HG03575 (cell line): ENCODE data around the gene NEUROD1.

Experiments used
- ATAC-seq: cut with Tn5 transposase; IDR thresholded peaks from one replicate; pipeline ENCODE4 v1.9.1; 2021; ENCODE audit not compliant: unreplicated experiment, insufficient number of reproducible peaks, low FRiP score; ENCODE audit errors: extremely low read depth

Gene NEUROD1

GRCh38 chr2:181682026-181682789, 1.9 kb upstream of the NEUROD1 start:
- no peak for ATAC-seq

GRCh38 chr2:181680937-181681811, 857 bp upstream of the NEUROD1 start:
- ATAC-seq = no peak

DNA sequence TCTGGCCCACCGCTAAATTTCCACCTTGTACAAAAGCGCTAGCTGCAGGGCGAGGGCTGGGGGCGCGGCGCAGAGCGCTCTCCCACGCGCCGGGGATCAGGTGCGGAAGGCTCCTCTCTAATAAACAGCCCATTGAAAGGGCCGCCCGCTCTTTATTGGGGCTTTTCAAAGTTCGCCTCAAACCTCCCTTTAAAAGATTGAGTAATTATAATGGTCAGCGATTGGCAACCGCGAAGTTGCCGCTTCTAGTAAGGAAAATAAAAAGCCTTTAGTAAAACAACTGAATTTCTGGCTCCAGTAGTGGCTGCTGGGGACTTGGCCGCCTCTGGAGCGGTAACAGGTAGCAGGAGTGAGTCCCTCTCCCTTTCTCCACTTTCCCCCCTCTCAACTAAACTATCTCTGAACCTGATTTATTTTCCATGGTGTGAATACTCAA, 755 bp downstream of the NEUROD1 start:
- ATAC-seq = no peak

DNA sequence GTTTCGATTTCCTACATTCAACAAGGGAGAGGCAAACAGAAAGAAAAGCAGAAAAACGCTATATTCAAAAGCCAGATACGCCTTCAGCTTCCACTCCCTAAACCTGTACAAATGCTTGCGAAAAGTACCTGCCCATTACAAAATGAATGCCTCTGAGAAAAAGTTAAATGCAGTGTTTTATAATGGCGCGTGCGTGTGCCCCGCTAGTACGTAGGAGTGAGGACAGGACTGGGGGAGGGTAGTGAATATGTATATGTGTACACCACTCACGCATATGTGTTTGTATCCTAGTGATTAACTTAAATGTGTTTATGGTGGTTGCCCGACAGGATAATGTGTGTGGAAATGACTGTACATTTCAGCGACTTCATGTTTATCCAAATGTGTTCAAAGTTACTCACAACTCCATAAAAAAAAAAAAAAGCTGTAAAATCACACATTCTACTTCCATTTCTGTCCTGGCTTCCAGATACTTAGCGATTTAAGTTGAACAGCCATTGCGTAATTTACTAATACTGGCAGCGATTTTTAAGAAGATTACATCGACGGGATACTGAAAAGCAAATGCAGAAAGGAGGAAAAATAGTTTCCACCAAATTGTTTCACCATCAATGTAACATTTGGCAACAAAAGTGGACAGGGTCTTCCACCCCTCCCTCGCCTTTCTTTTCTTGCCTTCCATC, 1.3 kb downstream of the NEUROD1 start:
- ATAC-seq = no peak

DNA sequence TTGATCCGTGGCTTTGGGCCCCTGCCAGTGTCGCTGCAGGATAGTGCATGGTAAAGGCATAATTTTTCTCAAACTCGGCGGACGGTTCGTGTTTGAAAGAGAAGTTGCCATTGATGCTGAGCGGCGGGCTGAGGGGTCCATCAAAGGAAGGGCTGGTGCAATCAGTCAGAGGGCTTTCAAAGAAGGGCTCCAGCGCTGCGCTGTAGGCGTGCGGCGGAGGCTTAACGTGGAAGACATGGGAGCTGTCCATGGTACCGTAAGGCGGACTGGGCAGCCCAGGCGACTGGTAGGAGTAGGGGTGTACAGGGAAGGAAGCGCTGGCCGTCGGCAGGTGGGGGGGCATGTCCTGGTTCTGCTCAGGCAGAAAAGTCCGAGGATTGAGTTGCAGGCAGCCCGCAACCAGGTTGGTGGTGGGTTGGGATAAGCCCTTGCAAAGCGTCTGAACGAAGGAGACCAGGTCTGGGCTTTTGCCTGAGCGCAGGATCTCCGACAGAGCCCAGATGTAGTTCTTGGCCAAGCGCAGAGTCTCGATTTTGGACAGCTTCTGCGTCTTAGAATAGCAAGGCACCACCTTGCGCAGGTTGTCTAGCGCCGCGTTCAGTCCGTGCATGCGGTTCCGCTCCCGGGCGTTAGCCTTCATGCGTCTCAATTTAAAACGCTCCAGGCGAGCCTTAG, 2.3 kb downstream of the NEUROD1 start:
- no peak for ATAC-seq

GRCh38 chr2:181675254-181675653, 5.1 kb downstream of the NEUROD1 start:
- ATAC-seq = no peak

- ATAC-seq = no peak
Observed at GRCh38 chr2:181674461-181674860, 5.9 kb downstream of the NEUROD1 start.

GRCh38 chr2:181673173-181673572, 7.1 kb downstream of the NEUROD1 start:
- ATAC-seq = no peak

- ATAC-seq = peak; percentile 70
Observed at GRCh38 chr2:181672255-181673008, 7.9 kb downstream of the NEUROD1 start.

GRCh38 chr2:181670632-181671031, 9.7 kb downstream of the NEUROD1 start:
- no peak for ATAC-seq

GRCh38 chr2:181667234-181667633, 13.1 kb downstream of the NEUROD1 start:
- no peak for ATAC-seq

- no peak for ATAC-seq
Observed at GRCh38 chr2:181662287-181662686, 18.0 kb downstream of the NEUROD1 start.

- no peak for ATAC-seq
Observed at GRCh38 chr2:181660181-181660580, 20.1 kb downstream of the NEUROD1 start.

DNA sequence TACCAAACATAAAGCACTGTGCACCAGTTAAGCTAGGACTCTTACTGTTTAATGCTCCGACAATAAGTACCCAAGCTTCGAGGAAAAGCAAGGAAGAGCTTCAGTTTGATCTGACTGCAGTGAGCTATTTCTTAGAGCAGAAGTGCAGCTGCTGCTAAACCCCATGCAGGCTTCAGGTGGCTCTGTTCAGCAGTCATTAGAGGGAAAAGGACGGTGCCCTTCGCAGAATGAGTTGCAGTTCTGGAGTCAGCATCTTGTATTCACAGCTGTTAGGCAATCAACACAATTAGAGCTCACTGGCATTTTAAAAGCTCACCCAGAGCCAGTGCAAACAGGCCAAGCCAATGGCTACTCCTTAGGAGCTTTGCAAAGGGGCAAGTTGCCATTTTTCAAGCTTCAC, 21.9 kb downstream of the NEUROD1 start:
- no peak for ATAC-seq

- ATAC-seq = no peak
Observed at GRCh38 chr2:181657379-181657778, 22.9 kb downstream of the NEUROD1 start.

GRCh38 chr2:181656450-181657291, 23.6 kb downstream of the NEUROD1 start, which contains the start of gene CERKL:
TSS of gene CERKL (minus strand) at chr2:181657105. CDS start at chr2:181657006, 99 bp downstream.
- no peak for ATAC-seq

DNA sequence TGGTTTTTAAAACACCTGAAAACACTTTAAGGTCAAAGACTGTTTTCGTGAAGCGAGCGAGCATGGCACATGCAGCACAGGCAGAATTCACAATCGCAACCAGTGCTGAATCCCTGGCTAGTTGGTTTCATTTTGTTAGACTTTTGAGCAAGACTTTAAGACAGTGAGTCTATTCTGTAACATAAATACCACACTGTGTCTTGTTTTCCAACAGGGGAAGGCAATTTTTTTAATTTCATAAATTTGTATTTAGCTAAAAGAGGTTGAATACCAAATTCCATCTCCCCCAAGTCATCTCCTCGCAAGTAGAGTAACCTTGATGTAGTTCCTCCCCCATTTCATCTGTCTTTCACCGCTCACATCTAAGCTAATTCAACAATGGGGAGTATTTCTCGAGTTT, 24.8 kb downstream of the NEUROD1 start:
- no peak for ATAC-seq
